Panc1 (cell line): ENCODE data around the gene REN. TPM values are rescaled to one million over a fixed set of nuclear protein-coding genes. Genes with fewer than 3 reads are reported as not detected.

Experiments used
- ATAC-seq: fragments of 200-7000 bp; cut with Tn5 transposase; 2 replicates; pipeline ENCODE4 v1.9.1; 2020; ENCODE audit warnings: mild to moderate bottlenecking, moderate library complexity
- BruUV-seq: library from RNA; stranded (reverse); fragments of 400-500 nt; replicated peaks from 2 replicates; lab custom pipeline; 2021; lab: Mats Ljungman, UMichigan
- CTCF ChIA-PET: fragments of 300-600 bp; sonication (Branson Sonifier 250); formaldehyde crosslinking; loops from one replicate; lab custom pipeline; 2022; ENCODE audit warnings: antibody characterized with exemption; lab: Charles Lee
- POLR2A ChIA-PET: fragments of 300-600 bp; sonication (Branson Sonifier 250); formaldehyde crosslinking; loops from one replicate; lab custom pipeline; 2022; ENCODE audit warnings: antibody characterized with exemption; lab: Charles Lee
- DNase-seq: peaks from one replicate; pipeline ENCODE4 v3.0.0-alpha.2; 2010; ENCODE audit warnings: low read depth, low spot score
- H3K27ac ChIP-seq: 2 replicates; pipeline ENCODE4 v1.5.1; 2011; ENCODE audit warnings: mild to moderate bottlenecking, low read length, inconsistent platforms
- H3K27me3 ChIP-seq: fragments of 200-500 bp; sonication (Bioruptor generic); 2 replicates; pipeline ENCODE4 v1.6.0; 2014; ENCODE audit warnings: low read length, inconsistent platforms; ENCODE audit not compliant: control insufficient read depth, insufficient read depth
- H3K36me3 ChIP-seq: fragments of 200-500 bp; sonication (Bioruptor generic); 2 replicates; pipeline ENCODE4 v1.5.1; 2014; ENCODE audit warnings: inconsistent platforms, mild to moderate bottlenecking, low read length, moderate library complexity; ENCODE audit not compliant: control insufficient read depth, insufficient read depth
- H3K4me1 ChIP-seq: 2 replicates; pipeline ENCODE4 v1.5.1; 2011; ENCODE audit warnings: inconsistent platforms, mild to moderate bottlenecking, low read length, moderate library complexity; ENCODE audit not compliant: control insufficient read depth, insufficient read depth
- H3K4me3 ChIP-seq, 2 experiments: 2 replicates each; pipeline ENCODE4 v1.5.1; 2011 to 2012; ENCODE audit warnings: low read depth in 2 of 2, low read length in 2 of 2, mild to moderate bottlenecking in 2 of 2, inconsistent platforms in 1 of 2, moderate library complexity in 1 of 2
- H3K9me3 ChIP-seq: fragments of 200-500 bp; sonication (Bioruptor generic); 2 replicates; pipeline ENCODE4 v1.5.1; 2014; ENCODE audit warnings: low read depth, mild to moderate bottlenecking, inconsistent platforms, low read length, moderate library complexity; ENCODE audit not compliant: control insufficient read depth, insufficient read depth
- POLR2AphosphoS5 ChIP-seq: IDR thresholded peaks from 2 replicates; pipeline ENCODE4 v1.6.1; 2012; ENCODE audit warnings: mild to moderate bottlenecking, low read depth, low read length, moderate library complexity
- SIN3A ChIP-seq: IDR thresholded peaks from 2 replicates; pipeline ENCODE4 v1.6.1; 2012; ENCODE audit warnings: low read depth, mild to moderate bottlenecking, low read length, moderate library complexity, borderline replicate concordance; ENCODE audit not compliant: insufficient read depth
- TCF7L2 ChIP-seq: IDR thresholded peaks from 2 replicates; pipeline ENCODE4 v1.6.1; 2011; ENCODE audit warnings: mild to moderate bottlenecking, low read depth, low read length, inconsistent platforms
- in situ Hi-C: cut with HindIII; loops from 2 replicates; pipeline ENCODE4 v1.10.0; 2016; ENCODE audit warnings: low sequenced_read_pairs, low pct_unique_long_range_greater_than_20kb
- intact Hi-C: fragments of 100-400 bp; cut with micrococcal nuclease; formaldehyde crosslinking; loops from one replicate; pipeline ENCODE4 v1.10.0; 2022; ENCODE audit not compliant: unreplicated experiment
- total RNA-seq: library from RNA; stranded (reverse); gene quantifications from one replicate; pipeline ENCODE4 v1.2.1, GENCODE V29; 2021; ENCODE audit not compliant: unreplicated experiment
- TF ChIP-seq, protein P1 (sequence below), 2 experiments: IDR thresholded peaks; 2 replicates each; pipeline ENCODE4 v1.6.1; 2011 to 2012; ENCODE audit warnings: low read depth in 2 of 2, control low read depth in 1 of 2, low read length in 1 of 2, mild to moderate bottlenecking in 1 of 2, moderate library complexity in 1 of 2; ENCODE audit not compliant: insufficient read depth in 1 of 2
- TF ChIP-seq, protein P2 (sequence below): fragments of 450-650 bp; IDR thresholded peaks from 2 replicates; pipeline ENCODE4 v1.5.1; 2017; ENCODE audit warnings: mild to moderate bottlenecking

REN gene
- total RNA-seq, 1 experiment from 2014 or later: not detected

- ATAC-seq (no peak), DNase-seq (no peak)
- ChIA-PET CTCF (no interaction called here), POLR2A (no interaction called here)
- intact Hi-C loops: no loop called here
- H3K9me3 ChIP-seq: no peaks in the 10 kb centered on the region
- H3K4me1 ChIP-seq: peaks cover 25% of the 10 kb centered on the region
- in situ Hi-C loops: loop anchor here (25.0 kb wide), 1 partner anchor 264 kb away; the partner anchor contains the start of gene SNRPE
- H3K4me3 ChIP-seq: no peak overlapping the region
- no TSS peak for BruUV-seq
- no peak overlapping the region for H3K27ac ChIP-seq
- no peaks in the 10 kb centered on the region for H3K27me3 ChIP-seq
- H3K36me3 ChIP-seq: peaks cover 3% of the 10 kb centered on the region
- TF ChIP-seq, protein P1, sequence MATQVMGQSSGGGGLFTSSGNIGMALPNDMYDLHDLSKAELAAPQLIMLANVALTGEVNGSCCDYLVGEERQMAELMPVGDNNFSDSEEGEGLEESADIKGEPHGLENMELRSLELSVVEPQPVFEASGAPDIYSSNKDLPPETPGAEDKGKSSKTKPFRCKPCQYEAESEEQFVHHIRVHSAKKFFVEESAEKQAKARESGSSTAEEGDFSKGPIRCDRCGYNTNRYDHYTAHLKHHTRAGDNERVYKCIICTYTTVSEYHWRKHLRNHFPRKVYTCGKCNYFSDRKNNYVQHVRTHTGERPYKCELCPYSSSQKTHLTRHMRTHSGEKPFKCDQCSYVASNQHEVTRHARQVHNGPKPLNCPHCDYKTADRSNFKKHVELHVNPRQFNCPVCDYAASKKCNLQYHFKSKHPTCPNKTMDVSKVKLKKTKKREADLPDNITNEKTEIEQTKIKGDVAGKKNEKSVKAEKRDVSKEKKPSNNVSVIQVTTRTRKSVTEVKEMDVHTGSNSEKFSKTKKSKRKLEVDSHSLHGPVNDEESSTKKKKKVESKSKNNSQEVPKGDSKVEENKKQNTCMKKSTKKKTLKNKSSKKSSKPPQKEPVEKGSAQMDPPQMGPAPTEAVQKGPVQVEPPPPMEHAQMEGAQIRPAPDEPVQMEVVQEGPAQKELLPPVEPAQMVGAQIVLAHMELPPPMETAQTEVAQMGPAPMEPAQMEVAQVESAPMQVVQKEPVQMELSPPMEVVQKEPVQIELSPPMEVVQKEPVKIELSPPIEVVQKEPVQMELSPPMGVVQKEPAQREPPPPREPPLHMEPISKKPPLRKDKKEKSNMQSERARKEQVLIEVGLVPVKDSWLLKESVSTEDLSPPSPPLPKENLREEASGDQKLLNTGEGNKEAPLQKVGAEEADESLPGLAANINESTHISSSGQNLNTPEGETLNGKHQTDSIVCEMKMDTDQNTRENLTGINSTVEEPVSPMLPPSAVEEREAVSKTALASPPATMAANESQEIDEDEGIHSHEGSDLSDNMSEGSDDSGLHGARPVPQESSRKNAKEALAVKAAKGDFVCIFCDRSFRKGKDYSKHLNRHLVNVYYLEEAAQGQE (IDR thresholded peaks at IDR 0.05; ENCODE audit: insufficient read depth in 1 of 2, low read depth in 2 of 2, low read length in 1 of 2): no peak
- TF ChIP-seq POLR2AphosphoS5 (no peak), TCF7L2 (no peak), SIN3A (no peak)
- TF ChIP-seq, protein P2, sequence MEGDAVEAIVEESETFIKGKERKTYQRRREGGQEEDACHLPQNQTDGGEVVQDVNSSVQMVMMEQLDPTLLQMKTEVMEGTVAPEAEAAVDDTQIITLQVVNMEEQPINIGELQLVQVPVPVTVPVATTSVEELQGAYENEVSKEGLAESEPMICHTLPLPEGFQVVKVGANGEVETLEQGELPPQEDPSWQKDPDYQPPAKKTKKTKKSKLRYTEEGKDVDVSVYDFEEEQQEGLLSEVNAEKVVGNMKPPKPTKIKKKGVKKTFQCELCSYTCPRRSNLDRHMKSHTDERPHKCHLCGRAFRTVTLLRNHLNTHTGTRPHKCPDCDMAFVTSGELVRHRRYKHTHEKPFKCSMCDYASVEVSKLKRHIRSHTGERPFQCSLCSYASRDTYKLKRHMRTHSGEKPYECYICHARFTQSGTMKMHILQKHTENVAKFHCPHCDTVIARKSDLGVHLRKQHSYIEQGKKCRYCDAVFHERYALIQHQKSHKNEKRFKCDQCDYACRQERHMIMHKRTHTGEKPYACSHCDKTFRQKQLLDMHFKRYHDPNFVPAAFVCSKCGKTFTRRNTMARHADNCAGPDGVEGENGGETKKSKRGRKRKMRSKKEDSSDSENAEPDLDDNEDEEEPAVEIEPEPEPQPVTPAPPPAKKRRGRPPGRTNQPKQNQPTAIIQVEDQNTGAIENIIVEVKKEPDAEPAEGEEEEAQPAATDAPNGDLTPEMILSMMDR: no peak
Measured at GRCh38 chr1:204125759-204126351, 40.3 kb downstream of the REN start.

DNA sequence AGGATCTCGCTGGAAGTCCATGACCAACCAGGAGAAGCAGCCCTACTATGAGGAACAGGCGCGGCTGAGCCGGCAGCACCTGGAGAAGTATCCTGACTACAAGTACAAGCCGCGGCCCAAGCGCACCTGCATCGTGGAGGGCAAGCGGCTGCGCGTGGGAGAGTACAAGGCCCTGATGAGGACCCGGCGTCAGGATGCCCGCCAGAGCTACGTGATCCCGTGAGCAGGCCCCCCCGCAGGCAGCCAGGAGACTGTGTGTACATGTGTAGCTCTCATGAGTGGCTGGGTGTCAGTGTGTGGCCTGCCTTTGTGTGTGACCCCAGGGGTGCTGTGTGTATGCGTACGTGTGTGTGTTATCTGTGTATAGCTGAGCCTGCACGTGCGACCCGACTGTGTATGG lies 41.5 kb downstream of the REN start:
- CTCF ChIA-PET: no interaction called here
- H3K27ac ChIP-seq: no peak overlapping the region
- no peak for TF ChIP-seq POLR2AphosphoS5
- TF ChIP-seq, protein P2: no peak
- TF ChIP-seq, protein P1 (IDR thresholded peaks at IDR 0.05; ENCODE audit: insufficient read depth in 1 of 2, low read depth in 2 of 2, low read length in 1 of 2): no peak
- TF ChIP-seq TCF7L2: no peak
- TF ChIP-seq SIN3A: no peak
- DNase-seq (no peak), ATAC-seq (no peak)
- peaks cover 16% of the 10 kb centered on the region for H3K4me1 ChIP-seq
- POLR2A ChIA-PET: interaction anchor here (0.6 kb wide), 1 partner anchor 264 kb away, joined by 5 read pairs; no protein-coding TSS in a partner anchor
- peaks cover 3% of the 10 kb centered on the region for H3K36me3 ChIP-seq
- H3K4me3 ChIP-seq: no peak overlapping the region
- in situ Hi-C loops: loop anchor here (25.0 kb wide), 1 partner anchor 262 kb away; the partner anchor contains the start of gene SNRPE
- BruUV-seq: no TSS peak
- no peaks in the 10 kb centered on the region for H3K27me3 ChIP-seq
- intact Hi-C loops: loop anchor here (5.0 kb wide), 1 partner anchor 47 kb away; no protein-coding TSS in a partner anchor
- H3K9me3 ChIP-seq: no peaks in the 10 kb centered on the region
